Activated gamma-delta T cell treated with anti-CD3 and anti-CD28 coated beads, Interleukin-2, amount 50 U/mL, for 16 hours (primary cell): Measurements from ENCODE around the gene DLAT.
A peak's percentile ranks its signal among the peaks of the same experiment; 100 is the strongest.
"Not testable (repeated sequence)": the region's sequence is repeated elsewhere in the genome, so short reads cannot be mapped to it uniquely, and the experiment has no call there.

Experiments
- DNase-seq: peaks from one replicate; pipeline ENCODE4 v3.0.0-alpha.2; 2020; ENCODE audit warnings: low read depth

DLAT gene

DNA sequence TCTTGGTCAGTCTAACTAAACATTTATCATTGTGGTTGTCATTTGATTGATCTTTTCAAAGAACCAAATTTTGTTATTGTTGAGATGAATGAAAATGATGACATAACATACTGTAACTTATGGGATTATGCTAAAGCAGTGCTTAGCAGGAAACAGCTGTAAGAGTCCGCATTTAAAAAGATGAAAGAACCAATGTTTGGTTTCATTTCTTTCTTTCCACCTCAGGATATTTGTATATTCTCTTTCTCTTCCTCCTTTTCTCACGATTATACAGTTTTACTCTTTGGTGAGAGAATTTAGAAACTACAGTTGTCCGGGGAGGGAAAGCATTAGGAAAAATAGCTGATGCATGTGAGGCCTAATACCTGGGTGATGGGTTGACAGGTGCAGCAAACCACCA lies 25.5 kb downstream of the DLAT start:
- no peak for DNase-seq

DNA sequence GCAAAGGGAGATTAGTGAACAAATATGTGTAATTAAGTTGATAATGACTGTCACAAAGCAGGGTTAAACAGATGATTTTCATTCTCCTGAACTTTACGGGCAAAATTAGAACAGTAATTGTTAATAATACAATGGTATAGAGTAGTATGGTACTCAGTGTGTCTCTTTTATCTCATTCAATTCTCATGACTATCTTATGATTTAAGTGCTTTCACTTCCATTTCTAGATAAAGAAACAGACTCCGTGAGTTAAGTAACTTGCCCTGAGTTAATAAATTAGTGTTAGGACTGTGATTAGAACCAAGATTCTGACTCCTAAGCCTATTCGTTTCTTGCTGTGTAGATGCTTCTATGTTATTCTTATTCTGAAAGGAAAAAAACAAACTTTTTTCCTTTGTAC lies 26.6 kb downstream of the DLAT start:
- no peak for DNase-seq

GRCh38 chr11:112057170-112057569 lies 32.0 kb downstream of the DLAT start:
- DNase-seq = no peak

- no peak for DNase-seq
Measured at GRCh38 chr11:112058103-112058502, 32.9 kb downstream of the DLAT start.

- DNase-seq = no peak
Measured at GRCh38 chr11:112062923-112063322, 37.7 kb downstream of the DLAT start.

DNA sequence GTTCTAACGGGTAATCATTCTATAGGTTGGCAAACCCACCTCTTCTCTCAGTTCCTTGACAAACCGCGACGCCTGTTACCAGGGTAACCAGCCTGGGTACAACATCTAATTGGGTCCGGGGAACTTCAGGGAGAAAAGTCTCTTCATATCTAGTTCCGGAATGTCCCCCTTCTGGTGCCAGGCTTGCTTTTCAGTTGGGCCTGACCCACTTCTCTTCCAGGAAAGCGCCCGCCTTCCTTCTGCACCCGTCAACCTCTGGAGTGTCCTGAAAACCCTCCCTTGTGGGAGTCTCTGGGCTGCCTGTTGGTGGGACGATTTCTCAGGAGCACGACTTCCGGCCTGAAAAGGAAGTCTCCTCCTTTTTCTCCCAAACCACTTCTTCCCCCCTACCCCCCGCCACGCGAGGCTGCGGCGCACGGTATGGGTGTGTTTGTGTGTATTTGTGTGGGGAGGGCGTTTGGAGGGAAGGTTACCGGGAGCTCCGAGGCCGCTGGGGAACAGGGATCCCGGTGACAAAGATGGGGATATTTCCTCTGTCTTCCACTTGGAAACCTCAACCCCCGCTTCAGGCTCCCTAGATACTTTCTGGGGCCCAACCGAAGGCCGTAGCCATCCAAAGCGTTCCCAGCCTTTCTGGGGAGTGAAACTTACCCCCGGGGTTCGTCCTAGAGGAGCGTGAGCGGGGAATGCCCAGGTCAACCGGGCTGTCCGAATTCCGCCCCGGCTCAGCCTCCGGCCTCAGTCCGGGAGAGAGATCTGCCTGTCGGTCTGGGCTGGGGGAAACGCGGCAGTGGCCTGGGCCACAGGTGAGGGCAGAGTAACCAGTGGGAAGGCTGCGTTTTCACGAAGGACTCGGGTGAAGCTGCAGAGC lies 49.0 kb downstream of the DLAT start, which contains the start of the genes NKAPD1 and PIH1D2:
NKAPD1 (plus strand) TSS at position 359 of the 871 bp plus-strand sequence. CDS start 1,276 bp downstream, outside the sequence.
PIH1D2 (minus strand) TSS at position 77 of the 871 bp plus-strand sequence. CDS start 843 bp downstream, outside the sequence.
- DNase-seq = peak; percentile 70

DNA sequence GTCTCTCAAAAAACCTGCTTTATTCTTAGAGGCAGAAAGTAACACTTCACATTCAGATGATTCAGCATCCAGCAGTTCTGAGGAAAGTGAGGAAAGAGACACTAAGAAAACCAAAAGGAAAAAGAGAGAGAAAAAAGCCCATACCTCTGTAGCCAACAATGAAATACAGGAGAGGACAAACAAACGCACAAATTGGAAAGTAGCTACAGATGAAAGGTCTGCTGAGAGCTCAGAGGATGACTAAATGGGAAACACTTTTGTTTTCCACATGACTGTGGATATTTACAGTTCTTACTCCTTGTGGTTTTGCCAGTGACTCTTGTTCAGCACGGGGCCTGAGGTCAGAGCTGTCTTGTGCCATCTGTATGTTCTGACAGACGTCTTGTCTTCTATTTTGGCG lies 57.5 kb downstream of the DLAT start:
- DNase-seq = no peak

- DNase-seq = peak; percentile 9
Measured at GRCh38 chr11:112085822-112086421, 60.7 kb downstream of the DLAT start.

- DNase-seq = peak; percentile 93
Measured at GRCh38 chr11:112086422-112087191, 61.4 kb downstream of the DLAT start, which contains the start of the genes SDHD and TIMM8B. TSS of gene SDHD (plus strand) at chr11:112086873. CDS start at chr11:112086908, 35 bp downstream. TSS of gene TIMM8B (minus strand) at chr11:112086756. CDS start at chr11:112086723, 33 bp downstream.

DNA sequence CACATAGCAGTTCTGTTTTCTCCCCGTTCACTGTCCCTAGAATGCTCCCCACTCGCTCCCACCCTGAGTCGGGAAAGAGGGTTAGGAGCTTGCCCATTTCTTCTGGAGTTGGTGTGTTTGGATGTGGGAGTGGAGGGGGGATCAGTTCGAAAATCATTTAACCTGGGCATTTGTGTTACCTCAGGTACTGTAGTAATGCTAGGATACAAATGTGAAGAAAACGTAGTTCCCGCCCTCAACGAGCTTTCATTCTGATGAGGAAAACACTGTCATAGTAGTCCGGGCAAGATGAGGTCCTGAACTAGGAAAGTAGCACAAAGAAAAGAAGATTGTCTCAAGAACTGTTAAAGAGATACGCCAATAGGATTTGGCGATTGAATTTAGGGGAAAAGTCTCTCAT lies 62.0 kb downstream of the DLAT start:
- DNase-seq = no peak

DNA sequence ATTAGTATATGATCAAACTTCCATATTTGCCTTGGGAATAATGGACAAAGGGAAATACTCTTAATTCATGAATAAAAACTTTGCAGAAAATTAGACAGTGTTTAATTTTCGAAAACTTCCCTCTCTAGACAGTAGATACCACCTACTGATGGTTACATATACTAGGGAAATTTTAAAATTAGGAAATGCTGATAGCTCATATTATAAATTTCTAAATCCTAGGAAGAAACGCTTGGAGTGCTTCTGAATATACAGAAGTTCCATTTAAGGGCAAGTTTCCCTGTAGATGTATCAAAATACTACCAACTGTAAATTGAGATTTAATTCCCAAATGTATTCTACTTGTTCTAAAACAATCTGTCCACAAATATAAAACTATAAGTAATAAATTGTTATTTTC lies 70.1 kb downstream of the DLAT start:
- not testable (repeated sequence) for DNase-seq

GRCh38 chr11:112096194-112096593 lies 71.0 kb downstream of the DLAT start:
- DNase-seq = no peak

DNA sequence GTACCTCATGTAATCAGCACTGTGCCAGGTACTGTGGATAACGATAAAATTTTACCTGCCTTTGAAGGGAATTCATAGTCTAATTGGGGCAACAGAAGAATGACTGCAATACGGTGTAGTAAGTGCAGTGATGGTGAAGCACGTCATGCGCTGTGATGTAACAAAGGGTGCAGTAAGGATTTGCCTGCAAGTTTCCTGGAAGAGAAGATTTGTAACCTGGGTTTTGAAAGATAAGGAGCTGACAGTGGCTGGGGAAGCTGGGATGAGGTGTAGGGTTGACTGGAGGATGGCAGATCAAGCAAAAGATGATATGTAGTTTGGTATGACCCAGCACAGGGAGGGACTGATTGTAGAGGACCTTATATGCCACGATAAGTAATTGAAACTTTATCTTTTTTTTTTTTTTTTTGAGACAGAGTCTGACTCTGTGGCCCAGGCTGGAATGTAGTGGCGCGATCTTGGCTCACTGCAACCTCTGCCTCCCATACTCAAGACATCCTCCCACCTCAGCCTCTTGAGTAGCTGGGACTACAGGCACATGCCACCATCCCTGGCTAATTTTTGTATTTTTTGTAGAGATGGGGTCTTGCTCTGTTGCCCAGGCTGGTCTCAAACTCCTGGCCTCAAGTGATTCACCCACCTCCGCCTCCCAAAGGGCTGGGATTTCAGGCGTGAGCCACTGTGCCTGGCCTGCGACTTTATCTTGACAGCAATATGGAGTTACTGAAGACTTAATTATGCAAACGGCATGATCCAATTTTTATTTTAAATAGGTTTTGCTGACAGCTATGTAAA lies 72.7 kb downstream of the DLAT start:
- no peak for DNase-seq

DNA sequence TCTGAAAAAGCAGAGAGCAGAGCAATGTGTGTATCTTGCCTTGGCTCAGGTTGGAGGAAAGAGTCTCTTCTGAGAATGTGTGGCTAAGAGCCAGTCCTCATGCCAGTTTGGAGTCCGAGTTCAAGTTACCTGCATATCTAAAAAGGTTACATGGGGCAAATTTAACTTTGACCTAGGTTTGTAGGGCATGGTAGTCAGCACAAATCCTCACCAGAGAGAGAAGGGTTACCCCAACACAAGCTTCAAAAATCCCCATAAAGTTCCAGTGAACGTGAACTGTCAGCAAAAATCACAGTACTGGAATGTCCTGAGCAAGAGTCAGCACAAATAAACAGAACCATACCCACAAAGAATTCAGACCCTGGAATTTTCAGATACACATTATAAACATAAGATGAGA lies 75.3 kb downstream of the DLAT start:
- DNase-seq = no peak

DNA sequence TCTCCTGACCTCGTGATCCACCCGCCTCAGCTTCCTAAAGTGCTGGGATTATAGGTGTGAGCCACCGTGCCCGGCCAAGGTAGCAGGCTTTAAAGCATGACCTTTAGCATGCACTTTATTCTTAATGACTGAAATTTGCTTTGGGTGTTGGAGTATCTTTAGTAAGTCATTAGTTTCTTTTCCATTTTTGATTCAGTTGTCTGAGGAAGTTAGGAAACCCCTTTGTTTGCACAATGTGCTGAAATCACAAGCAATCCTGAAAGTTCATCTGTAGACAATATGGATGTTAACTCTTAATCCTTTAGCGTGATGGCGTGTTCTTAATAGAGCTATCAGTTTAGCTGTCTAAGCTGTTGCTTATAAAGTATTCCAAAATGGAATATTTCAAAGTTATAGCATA lies 78.2 kb downstream of the DLAT start:
- DNase-seq = no peak

- DNase-seq = no peak
Measured at GRCh38 chr11:112106070-112106469, 80.9 kb downstream of the DLAT start.
